T-helper 17 cell (primary cell): Measurements from ENCODE around the gene ZNF629. TPM values are rescaled to one million over a fixed set of nuclear protein-coding genes. Genes with fewer than 3 reads are reported as not detected.
A peak's percentile ranks its signal among the peaks of the same experiment; 100 is the strongest.

ENCODE experiments used
- ATAC-seq: fragments of 150-1000 bp; cut with Tn5 transposase; 2 replicates; pipeline ENCODE4 v1.10.0; 2021; ENCODE audit warnings: mild to moderate bottlenecking, moderate library complexity
- DNase-seq, 3 donors: peaks; one replicate each; pipeline versions ENCODE4 v3.0.0 to v3.0.0-alpha.2; 2020 to 2021
- H3K9me3 ChIP-seq: one replicate; pipeline ENCODE4 v1.7.0; 2013; ENCODE audit warnings: low read length, mild to moderate bottlenecking; ENCODE audit not compliant: control insufficient read depth, poor library complexity, severe bottlenecking
- H3K27ac Mint-ChIP-seq: one replicate; pipeline ENCODE4 v1.8.0; 2022; ENCODE audit warnings: mild to moderate bottlenecking, moderate library complexity, mixed read lengths
- H3K27me3 Mint-ChIP-seq: one replicate; pipeline ENCODE4 v1.8.0; 2022; ENCODE audit warnings: mixed read lengths
- H3K36me3 Mint-ChIP-seq: one replicate; pipeline ENCODE4 v1.8.0; 2022; ENCODE audit warnings: low read depth, mixed read lengths
- H3K4me1 Mint-ChIP-seq: one replicate; pipeline ENCODE4 v1.8.0; 2022; ENCODE audit warnings: mild to moderate bottlenecking, mixed read lengths
- H3K4me3 Mint-ChIP-seq: one replicate; pipeline ENCODE4 v1.8.0; 2022; ENCODE audit warnings: mild to moderate bottlenecking, moderate library complexity, mixed read lengths
- total RNA-seq, 4 donors: library from RNA in 2 of 4; stranded (reverse) in 2 of 4; gene quantifications; one replicate each; pipeline ENCODE4 v1.2.3 and lab custom pipeline; 2022 to 2026

ZNF629 gene
- total RNA-seq, 2 donors from 2014 or later = 1.4 to 1.5 TPM

DNA sequence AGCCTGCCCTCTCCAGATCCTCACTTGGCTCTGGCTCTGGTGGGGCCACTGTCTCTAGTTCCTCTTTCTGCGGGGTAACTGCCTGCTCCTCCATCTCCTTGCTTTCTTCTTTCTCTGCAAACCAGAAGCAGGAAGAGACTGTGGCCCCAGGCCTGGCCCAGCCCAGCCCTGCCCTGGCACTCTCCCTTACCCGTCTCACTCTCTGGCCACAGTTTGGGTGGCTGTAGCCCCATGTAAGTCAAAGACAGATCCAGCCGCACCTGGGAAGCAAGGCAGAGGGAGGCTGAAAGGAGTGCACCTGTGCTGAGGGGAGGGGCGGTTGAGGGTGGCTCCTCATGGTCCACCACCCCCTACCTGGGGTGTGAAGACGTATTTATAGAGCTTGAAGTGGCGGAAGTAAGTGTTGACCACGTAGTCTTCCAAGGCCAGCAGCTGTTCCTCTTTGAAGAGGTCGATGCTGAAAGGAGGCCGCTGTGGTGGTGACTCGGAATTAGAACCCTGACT, 28.0 kb downstream of the ZNF629 start:
- H3K4me1 Mint-ChIP-seq = peaks cover 25% of the 10 kb centered on the region
- H3K9me3 ChIP-seq = no peaks in the 10 kb centered on the region
- H3K27me3 Mint-ChIP-seq = no peaks in the 10 kb centered on the region
- DNase-seq (no peak), ATAC-seq (no peak)
- peaks cover 2% of the 10 kb centered on the region for H3K36me3 Mint-ChIP-seq
- H3K4me3 Mint-ChIP-seq = no peak overlapping the region
- no peak overlapping the region for H3K27ac Mint-ChIP-seq

DNA sequence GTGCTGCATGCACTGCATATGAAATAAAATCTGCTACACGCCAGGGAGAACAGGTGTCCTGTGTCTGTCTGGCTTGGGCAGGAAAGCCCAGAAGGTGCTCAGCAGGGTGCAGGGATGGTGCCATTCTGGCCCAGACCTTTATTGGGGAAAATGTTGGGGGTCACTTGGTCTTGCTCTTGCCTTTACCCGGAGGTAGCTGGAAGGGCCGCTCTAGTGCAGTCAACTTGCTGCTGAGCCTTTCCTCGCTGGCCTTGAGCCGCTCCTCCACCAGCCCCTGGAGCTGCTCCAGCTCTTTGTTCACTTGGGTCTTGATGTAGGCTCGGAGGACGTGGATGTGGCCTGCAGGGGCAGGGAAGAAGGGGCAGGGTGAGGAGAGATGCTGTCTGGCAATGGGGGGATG, 29.7 kb downstream of the ZNF629 start:
- ATAC-seq (no peak), DNase-seq (no peak)
- Mint-ChIP-seq H3K27ac (no peak overlapping the region), H3K4me1 (peaks cover 17% of the 10 kb centered on the region), H3K4me3 (no peak overlapping the region), H3K36me3 (peaks cover 2% of the 10 kb centered on the region), H3K27me3 (no peaks in the 10 kb centered on the region)
- H3K9me3 ChIP-seq = no peaks in the 10 kb centered on the region

DNA sequence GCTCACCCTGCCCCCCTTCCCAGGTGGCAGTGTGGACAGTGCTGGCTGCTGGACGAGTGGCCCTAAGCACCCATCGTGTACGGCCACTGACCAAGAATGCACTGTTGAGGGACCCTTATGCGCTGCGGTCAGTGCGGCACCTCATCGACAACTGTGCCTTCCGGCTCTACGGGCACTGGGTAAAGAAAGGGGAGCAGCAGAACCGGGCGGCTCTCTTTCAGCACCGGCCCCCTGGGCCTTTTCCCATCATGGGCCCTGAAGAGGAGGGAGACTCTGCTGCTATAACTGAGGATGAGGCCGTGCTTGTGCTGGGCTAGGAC, 30.3 kb downstream of the ZNF629 start:
- H3K27ac Mint-ChIP-seq = no peak overlapping the region
- ATAC-seq (no peak), DNase-seq (no peak)
- H3K36me3 Mint-ChIP-seq = peaks cover 2% of the 10 kb centered on the region
- H3K27me3 Mint-ChIP-seq = no peaks in the 10 kb centered on the region
- no peaks in the 10 kb centered on the region for H3K9me3 ChIP-seq
- no peak overlapping the region for H3K4me3 Mint-ChIP-seq
- peaks cover 12% of the 10 kb centered on the region for H3K4me1 Mint-ChIP-seq

- Mint-ChIP-seq H3K27ac (no peak overlapping the region), H3K4me1 (peaks cover 13% of the 10 kb centered on the region), H3K27me3 (no peaks in the 10 kb centered on the region), H3K4me3 (peak overlapping the region; percentile 31), H3K36me3 (peaks cover 6% of the 10 kb centered on the region)
- H3K9me3 ChIP-seq = no peaks in the 10 kb centered on the region
- DNase-seq (no peak), ATAC-seq (no peak)
These were observed 30.8 kb downstream of the ZNF629 start for GRCh38 chr16:30755955-30756780.

GRCh38 chr16:30753596-30753995, 33.4 kb downstream of the ZNF629 start:
- Mint-ChIP-seq H3K27me3 (no peaks in the 10 kb centered on the region), H3K27ac (no peak overlapping the region), H3K36me3 (peaks cover 6% of the 10 kb centered on the region), H3K4me3 (no peak overlapping the region), H3K4me1 (peaks cover 14% of the 10 kb centered on the region)
- no peaks in the 10 kb centered on the region for H3K9me3 ChIP-seq
- ATAC-seq (no peak), DNase-seq (no peak)

DNA sequence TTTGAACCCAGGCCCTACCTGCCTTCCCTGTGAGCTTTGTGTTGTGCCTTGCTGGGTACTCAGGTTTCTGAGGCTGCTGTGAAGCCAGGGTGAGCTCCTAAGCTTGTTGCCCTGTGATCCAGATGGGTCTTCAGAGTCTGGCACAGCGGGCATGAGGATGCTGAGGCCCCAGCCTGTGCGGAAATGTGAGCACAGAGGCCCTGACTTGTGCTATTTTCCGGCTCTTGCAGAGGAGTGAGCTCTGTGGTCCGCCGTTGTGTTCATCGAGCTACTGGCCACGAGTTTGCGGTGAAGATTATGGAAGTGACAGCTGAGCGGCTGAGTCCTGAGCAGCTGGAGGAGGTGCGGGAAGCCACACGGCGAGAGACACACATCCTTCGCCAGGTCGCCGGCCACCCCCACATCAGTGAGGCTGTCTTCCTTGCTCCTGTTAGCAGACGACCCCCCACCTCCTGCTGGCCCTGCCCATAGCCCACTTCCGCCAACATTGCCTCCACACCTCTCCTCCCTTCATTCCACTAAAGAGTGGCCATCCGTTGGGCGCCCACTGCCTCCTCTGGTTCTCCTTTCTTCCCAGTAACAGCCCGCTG, 36.0 kb downstream of the ZNF629 start:
- DNase-seq (no peak), ATAC-seq (no peak)
- Mint-ChIP-seq H3K27me3 (no peaks in the 10 kb centered on the region), H3K27ac (peak overlapping the region; percentile 53), H3K4me3 (no peak overlapping the region), H3K4me1 (peaks cover 24% of the 10 kb centered on the region), H3K36me3 (peaks cover 6% of the 10 kb centered on the region)
- H3K9me3 ChIP-seq = no peaks in the 10 kb centered on the region

GRCh38 chr16:30750201-30750600, 36.8 kb downstream of the ZNF629 start:
- no peak for DNase-seq
- H3K4me1 Mint-ChIP-seq = peaks cover 25% of the 10 kb centered on the region
- no peaks in the 10 kb centered on the region for H3K27me3 Mint-ChIP-seq
- peaks cover 5% of the 10 kb centered on the region for H3K36me3 Mint-ChIP-seq
- no peak overlapping the region for H3K27ac Mint-ChIP-seq
- no peaks in the 10 kb centered on the region for H3K9me3 ChIP-seq
- no peak for ATAC-seq
- no peak overlapping the region for H3K4me3 Mint-ChIP-seq

- H3K4me3 Mint-ChIP-seq = peak overlapping the region; percentile 96
- no peaks in the 10 kb centered on the region for H3K9me3 ChIP-seq
- no peaks in the 10 kb centered on the region for H3K27me3 Mint-ChIP-seq
- DNase-seq (no peak), ATAC-seq (peak; percentile 9)
- peaks cover 9% of the 10 kb centered on the region for H3K36me3 Mint-ChIP-seq
- H3K27ac Mint-ChIP-seq = peak overlapping the region; percentile 95
- H3K4me1 Mint-ChIP-seq = peaks cover 25% of the 10 kb centered on the region
These were observed 38.2 kb downstream of the ZNF629 start for GRCh38 chr16:30748634-30749445.

GRCh38 chr16:30747799-30748633, 39.0 kb downstream of the ZNF629 start, which contains the start of gene PHKG2:
Gene PHKG2, plus strand, starts transcription at chr16:30748425. Its CDS starts 396 bp downstream, at chr16:30748821.
- DNase-seq (peak; percentile 90 to 95 (median 93)), ATAC-seq (peak; percentile 98)
- Mint-ChIP-seq H3K36me3 (peaks cover 9% of the 10 kb centered on the region), H3K4me3 (peak within 1 kb of the TSS; percentile 96), H3K27me3 (no peaks in the 10 kb centered on the region), H3K4me1 (peaks cover 25% of the 10 kb centered on the region), H3K27ac (peak within 1 kb of the TSS; percentile 95)
- H3K9me3 ChIP-seq = no peaks in the 10 kb centered on the region

- no peaks in the 10 kb centered on the region for H3K27me3 Mint-ChIP-seq
- H3K27ac Mint-ChIP-seq = peak overlapping the region; percentile 95
- DNase-seq = no peak
These were observed 39.7 kb downstream of the ZNF629 start for GRCh38 chr16:30747331-30747730.

GRCh38 chr16:30746638-30747175, 40.3 kb downstream of the ZNF629 start:
- H3K27ac Mint-ChIP-seq = peak overlapping the region; percentile 4
- no peaks in the 10 kb centered on the region for H3K9me3 ChIP-seq
- no peaks in the 10 kb centered on the region for H3K27me3 Mint-ChIP-seq
- DNase-seq (no peak), ATAC-seq (no peak)
- peaks cover 30% of the 10 kb centered on the region for H3K4me1 Mint-ChIP-seq
- peak overlapping the region; percentile 25 for H3K4me3 Mint-ChIP-seq
- H3K36me3 Mint-ChIP-seq = peaks cover 13% of the 10 kb centered on the region

More at GRCh38 chr16:30747331-30747730, 39.7 kb downstream of the ZNF629 start:
- H3K9me3 ChIP-seq = no peaks in the 10 kb centered on the region
- H3K4me3 Mint-ChIP-seq = peak overlapping the region; percentile 96
- peaks cover 9% of the 10 kb centered on the region for H3K36me3 Mint-ChIP-seq
- H3K4me1 Mint-ChIP-seq = peaks cover 25% of the 10 kb centered on the region
- no peak for ATAC-seq

DNA sequence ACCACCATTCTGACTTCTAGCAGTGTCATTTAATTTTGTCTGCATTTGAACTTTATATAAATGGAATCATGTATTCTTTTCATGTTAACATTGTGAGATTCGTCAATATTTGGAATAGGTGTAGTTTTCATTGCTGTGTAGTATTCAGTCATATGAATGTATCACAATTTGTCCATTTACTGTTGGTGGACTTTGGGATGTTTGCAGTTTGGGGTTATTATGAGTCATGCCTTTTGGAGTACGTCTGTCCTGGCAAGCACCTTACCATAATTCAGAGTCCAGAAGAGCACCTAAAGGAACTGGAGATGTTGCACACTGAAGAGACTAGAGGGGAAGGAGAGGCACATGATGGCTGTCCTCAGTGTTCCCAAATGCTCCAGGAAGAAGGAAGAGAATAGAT, 41.9 kb downstream of the ZNF629 start:
- no peak overlapping the region for H3K4me3 Mint-ChIP-seq
- peak overlapping the region; percentile 70 for H3K27ac Mint-ChIP-seq
- H3K36me3 Mint-ChIP-seq = peaks cover 9% of the 10 kb centered on the region
- no peak for ATAC-seq
- peaks cover 34% of the 10 kb centered on the region for H3K4me1 Mint-ChIP-seq
- no peak for DNase-seq
- no peaks in the 10 kb centered on the region for H3K27me3 Mint-ChIP-seq
- H3K9me3 ChIP-seq = no peaks in the 10 kb centered on the region
